ENCODE results near the gene ELP5.

The ELP5 gene

GRCh38 chr17:7290166-7290565 is 38.2 kb downstream of the ELP5 start:
- no peak for TF ChIP-seq CTCF (IDR thresholded peaks at IDR 0.05; ENCODE audit: insufficient read depth, low read depth, low read length, missing control alignments)
- H3K4me3 ChIP-seq (ENCODE audit: low read length): no peak overlapping the region
- DNase-seq (ENCODE audit: low read depth): no peak

GRCh38 chr17:7290685-7291084 is 38.7 kb downstream of the ELP5 start:
- TF ChIP-seq CTCF (IDR thresholded peaks at IDR 0.05; ENCODE audit: insufficient read depth, low read depth, low read length, missing control alignments): no peak
- DNase-seq (ENCODE audit: low read depth): no peak
- no peak overlapping the region for H3K4me3 ChIP-seq (ENCODE audit: low read length)

GRCh38 chr17:7292194-7292593 is 40.2 kb downstream of the ELP5 start:
- no peak for DNase-seq (ENCODE audit: low read depth)
- H3K4me3 ChIP-seq (ENCODE audit: low read length): no peak overlapping the region
- no peak for TF ChIP-seq CTCF (IDR thresholded peaks at IDR 0.05; ENCODE audit: insufficient read depth, low read depth, low read length, missing control alignments)

GRCh38 chr17:7292729-7293128 is 40.7 kb downstream of the ELP5 start:
- H3K4me3 ChIP-seq (ENCODE audit: low read length): no peak overlapping the region
- no peak for DNase-seq (ENCODE audit: low read depth)
- no peak for TF ChIP-seq CTCF (IDR thresholded peaks at IDR 0.05; ENCODE audit: insufficient read depth, low read depth, low read length, missing control alignments)

- H3K4me3 ChIP-seq (ENCODE audit: low read length): no peak overlapping the region
- TF ChIP-seq CTCF (IDR thresholded peaks at IDR 0.05; ENCODE audit: insufficient read depth, low read depth, low read length, missing control alignments): no peak
- DNase-seq (ENCODE audit: low read depth): peak; percentile 64
Measured at GRCh38 chr17:7293159-7293558, 41.1 kb downstream of the ELP5 start.

GRCh38 chr17:7293816-7294613 is 42.0 kb downstream of the ELP5 start:
- TF ChIP-seq CTCF (IDR thresholded peaks at IDR 0.05; ENCODE audit: insufficient read depth, low read depth, low read length, missing control alignments): no peak
- DNase-seq (ENCODE audit: low read depth): no peak
- no peak overlapping the region for H3K4me3 ChIP-seq (ENCODE audit: low read length)

- DNase-seq (ENCODE audit: low read depth): peak; percentile 76
- no peak for TF ChIP-seq CTCF (IDR thresholded peaks at IDR 0.05; ENCODE audit: insufficient read depth, low read depth, low read length, missing control alignments)
- H3K4me3 ChIP-seq (ENCODE audit: low read length): peak within 1 kb of the TSS; percentile 34
Measured at GRCh38 chr17:7294614-7295153, 42.7 kb downstream of the ELP5 start, which contains the start of gene YBX2. Gene YBX2, minus strand, starts transcription at chr17:7294639. Its CDS starts 139 bp downstream, at chr17:7294500.

All from epithelial cell of esophagus (primary cell).